Right lobe of liver (tissue), 4 donors: Measurements from ENCODE around the gene ABCA3.
"Not testable (repeated sequence)": the region's sequence is repeated elsewhere in the genome, so short reads cannot be mapped to it uniquely, and the experiment has no call there.

Experiments used
- CTCF ChIP-seq, 4 donors: fragments of 200-600 bp in 3 of 4; fragments of 450-650 bp in 1 of 4; IDR thresholded peaks; one replicate each; pipeline versions ENCODE4 v1.5.1 to v1.8.0; 2016 to 2022; ENCODE audit warnings: antibody characterized with exemption in 4 of 4, mild to moderate bottlenecking in 2 of 4
- POLR2A ChIP-seq: fragments of 450-650 bp; IDR thresholded peaks from one replicate; pipeline ENCODE4 v1.6.1; 2017; ENCODE audit warnings: antibody characterized with exemption, mild to moderate bottlenecking
- donor health status: DM: no; HTN: no; CAD: no.
- donor health status: DM: no; HTN: no; CAD: no.
- donor health status: DM: no; HTN: yes; CAD: no.

GRCh38 chr16:2258530-2258929 lies 82.0 kb downstream of the ABCA3 start:
- not testable (repeated sequence) for TF ChIP-seq CTCF (IDR thresholded peaks at IDR 0.05); POLR2A
